HG02852 (cell line): Measurements from ENCODE around the gene MYADM.

ENCODE experiments used
- ATAC-seq: cut with Tn5 transposase; IDR thresholded peaks from one replicate; pipeline ENCODE4 v1.9.1; 2021; ENCODE audit warnings: mild to moderate bottlenecking, moderate library complexity; ENCODE audit not compliant: unreplicated experiment

MYADM gene

GRCh38 chr19:53908935-53909415, 41.3 kb downstream of the MYADM start, which contains the start of gene CACNG7:
TSS of gene CACNG7 (plus strand) at chr19:53909278. CDS start at chr19:53912832, 3,554 bp downstream.
- no peak for ATAC-seq

DNA sequence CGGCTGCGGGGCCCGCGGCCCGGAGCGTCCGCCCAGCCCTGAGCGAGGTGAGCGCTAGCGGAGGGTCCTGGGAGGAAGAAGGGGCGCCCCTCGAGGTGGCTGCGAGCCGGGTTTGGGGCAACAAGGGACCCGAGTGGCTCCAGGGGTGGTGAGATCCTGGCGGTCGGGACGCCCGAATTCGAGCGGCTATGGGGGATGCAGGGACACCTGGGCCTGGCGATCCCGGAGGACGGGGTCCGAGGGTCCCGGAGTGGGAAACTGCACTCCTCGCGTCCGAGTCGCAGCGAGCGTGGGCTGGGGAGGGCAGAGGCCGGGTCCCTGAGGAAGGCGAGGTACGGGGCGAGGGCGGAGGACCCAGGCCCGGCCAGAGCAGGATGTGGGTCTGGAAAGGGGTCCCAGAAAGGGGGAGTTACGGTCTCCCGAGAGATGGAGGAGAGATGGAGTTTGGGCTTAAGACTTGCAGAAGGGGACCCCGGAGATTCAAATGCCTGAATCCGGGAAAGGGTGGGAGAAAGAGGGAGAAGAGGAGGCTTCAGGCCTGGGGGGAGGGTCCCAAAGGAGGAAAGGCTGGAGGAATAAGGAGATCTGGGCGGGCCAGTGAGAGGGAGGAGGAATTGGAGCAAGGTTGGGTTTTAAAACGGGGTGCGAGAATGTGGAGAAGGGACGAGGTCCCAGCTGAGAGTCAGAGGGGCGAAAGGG, 41.9 kb downstream of the MYADM start:
- ATAC-seq, result no peak

GRCh38 chr19:53910170-53910518, 42.5 kb downstream of the MYADM start:
- ATAC-seq, result no peak

DNA sequence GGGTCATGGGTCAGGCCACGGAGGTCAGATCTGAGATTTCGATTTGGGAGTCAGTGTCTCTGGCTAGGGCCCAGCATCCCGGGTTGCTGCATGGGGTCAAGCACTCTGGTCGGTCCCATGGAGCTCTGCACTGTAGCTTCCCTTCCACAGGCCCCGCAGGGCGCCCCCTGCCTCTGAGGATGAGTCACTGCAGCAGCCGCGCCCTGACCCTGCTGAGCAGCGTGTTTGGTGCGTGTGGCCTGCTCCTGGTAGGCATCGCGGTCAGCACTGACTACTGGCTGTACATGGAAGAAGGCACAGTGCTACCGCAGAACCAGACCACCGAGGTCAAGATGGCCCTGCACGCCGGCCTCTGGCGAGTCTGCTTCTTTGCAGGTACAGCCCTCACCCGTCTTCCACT, 45.0 kb downstream of the MYADM start:
- ATAC-seq, result no peak

DNA sequence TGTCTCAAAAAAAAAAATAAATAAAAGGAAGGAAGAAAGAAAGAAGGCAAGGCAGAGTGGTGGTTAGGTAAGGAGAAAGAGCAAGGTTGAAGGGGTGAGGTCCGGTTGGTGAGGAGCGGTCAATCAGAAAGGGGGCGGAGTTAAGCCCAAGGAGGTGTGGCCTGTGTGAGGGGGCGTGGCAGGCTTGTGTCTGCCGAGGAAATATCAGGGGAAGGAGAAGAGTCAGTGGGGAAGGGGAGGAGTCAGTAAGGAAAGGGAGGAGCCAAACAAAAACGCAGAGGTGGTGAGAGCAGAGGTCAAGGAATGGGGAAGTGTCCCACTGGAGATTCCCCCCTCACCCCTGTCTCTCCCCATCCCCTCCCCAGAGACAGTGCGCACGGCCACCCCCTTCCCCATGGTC, 47.3 kb downstream of the MYADM start:
- no peak for ATAC-seq

DNA sequence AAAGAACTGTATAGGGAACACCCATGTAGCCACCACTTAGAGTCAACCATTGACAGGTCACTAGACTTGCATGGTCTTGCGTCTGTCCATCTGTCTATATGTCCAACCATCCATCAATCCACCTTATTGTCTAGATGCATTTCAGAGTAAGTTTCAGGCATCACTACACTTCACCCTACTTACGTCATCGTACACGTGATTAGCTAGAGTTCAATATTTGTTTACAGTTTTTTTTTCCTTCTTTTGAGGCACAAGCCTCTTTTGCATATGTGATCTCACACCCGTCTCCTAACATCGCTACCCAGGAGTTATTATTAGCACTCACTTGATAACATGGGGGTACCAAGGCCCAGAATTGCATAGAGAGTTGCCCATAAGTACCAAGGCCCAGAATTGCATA, 48.3 kb downstream of the MYADM start:
- no peak for ATAC-seq

DNA sequence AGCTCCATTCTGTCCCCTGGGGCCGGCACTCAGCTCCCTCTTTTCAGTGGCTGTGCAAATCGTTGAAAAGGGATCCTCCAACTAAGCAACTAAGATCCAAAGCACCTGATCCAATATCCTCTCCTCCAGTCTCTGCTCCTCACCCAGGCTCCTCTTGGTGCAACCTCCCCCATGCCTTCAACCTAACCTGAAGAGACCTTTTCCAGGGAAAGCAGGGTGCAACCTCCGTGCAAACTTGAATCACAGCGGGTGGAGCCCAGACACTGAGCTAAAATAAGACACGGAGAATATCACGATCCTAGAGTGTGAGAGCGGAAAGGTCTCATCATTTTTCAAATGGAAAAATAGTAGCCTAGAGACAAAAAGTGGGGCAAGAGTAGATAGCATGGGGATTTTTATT, 49.7 kb downstream of the MYADM start:
- no peak for ATAC-seq
